Endodermal cell (in vitro differentiated cells): ENCODE data around the gene SEMA3A. TPM values are rescaled to one million over a fixed set of nuclear protein-coding genes. Genes with fewer than 3 reads are reported as not detected.

Source experiments
- DNase-seq: peaks from one replicate; pipeline ENCODE4 v3.0.0-alpha.2; 2017
- H3K27ac ChIP-seq: 2 replicates; pipeline ENCODE4 v1.5.1; 2013; ENCODE audit warnings: mild to moderate bottlenecking, low read depth, low read length, moderate library complexity
- H3K27me3 ChIP-seq: 2 replicates; pipeline ENCODE4 v1.6.1; 2013; ENCODE audit warnings: mild to moderate bottlenecking, low read length, moderate library complexity; ENCODE audit not compliant: insufficient read depth, control insufficient read depth, poor library complexity, severe bottlenecking
- H3K36me3 ChIP-seq: 2 replicates; pipeline ENCODE4 v1.7.0; 2013; ENCODE audit warnings: mild to moderate bottlenecking, low read length, moderate library complexity; ENCODE audit not compliant: control insufficient read depth, insufficient read depth
- H3K4me1 ChIP-seq: one replicate; pipeline ENCODE4 v1.7.0; 2013; ENCODE audit warnings: low read length; ENCODE audit not compliant: control insufficient read depth, insufficient read depth
- H3K4me3 ChIP-seq: 2 replicates; pipeline ENCODE4 v1.5.1; 2013; ENCODE audit warnings: mild to moderate bottlenecking, low read length, moderate library complexity
- H3K9ac ChIP-seq: 2 replicates; pipeline ENCODE4 v1.6.1; 2013; ENCODE audit warnings: mild to moderate bottlenecking, low read length, moderate library complexity; ENCODE audit not compliant: poor library complexity, severe bottlenecking; ENCODE audit errors: extremely low read depth
- H3K9me3 ChIP-seq: 2 replicates; pipeline ENCODE4 v1.6.1; 2013; ENCODE audit warnings: mild to moderate bottlenecking, low read length, moderate library complexity; ENCODE audit not compliant: control insufficient read depth
- H3K27ac Mint-ChIP-seq: 2 replicates; pipeline ENCODE4 v1.8.0; 2020; ENCODE audit warnings: mixed read lengths
- H3K27me3 Mint-ChIP-seq: 2 replicates; pipeline ENCODE4 v1.8.0; 2021; ENCODE audit warnings: mild to moderate bottlenecking, mixed read lengths; ENCODE audit not compliant: insufficient read depth
- H3K36me3 Mint-ChIP-seq: 2 replicates; pipeline ENCODE4 v1.8.0; 2020; ENCODE audit warnings: low read depth, mixed read lengths
- H3K4me1 Mint-ChIP-seq: 2 replicates; pipeline ENCODE4 v1.8.0; 2020; ENCODE audit warnings: mixed read lengths
- H3K4me3 Mint-ChIP-seq: 2 replicates; pipeline ENCODE4 v1.8.0; 2020; ENCODE audit warnings: mild to moderate bottlenecking, moderate library complexity, mixed read lengths
- H3K9me3 Mint-ChIP-seq: 2 replicates; pipeline ENCODE4 v1.8.0; 2020; ENCODE audit warnings: mild to moderate bottlenecking, mixed read lengths
- CTCF ChIP-seq: fragments of 200-600 bp; sonication (generic); conservative IDR thresholded peaks from 2 replicates; pipeline ENCODE4 v1.5.0; 2021; ENCODE audit warnings: antibody characterized with exemption, mild to moderate bottlenecking
- WGBS, 2 experiments: methylation state at CpG; one replicate each; pipeline versions ENCODE4 v1.1.5 to v1.1.7; 2013; ENCODE audit warnings: missing lambda C conversion rate in 2 of 2, mixed read lengths in 1 of 2; ENCODE audit not compliant: insufficient coverage in 1 of 2, insufficient read length in 1 of 2; 5-methylcytosine and 5-hydroxymethylcytosine counted together
- total RNA-seq, 2 donors: library from RNA; stranded (reverse); fragmentation: NEBNext Ultra II Directional in 1 of 2; extraction: Animal tissue kit (Norgen Biotek cat#: 25700) in 1 of 2; gene quantifications; 2 replicates in 1 of 2; 3 replicates in 1 of 2; pipeline ENCODE4 v1.2.1, GENCODE V29; 2021

Gene SEMA3A
- total RNA-seq, 2 donors from 2014 or later: 43.5 to 72.8 TPM

DNA sequence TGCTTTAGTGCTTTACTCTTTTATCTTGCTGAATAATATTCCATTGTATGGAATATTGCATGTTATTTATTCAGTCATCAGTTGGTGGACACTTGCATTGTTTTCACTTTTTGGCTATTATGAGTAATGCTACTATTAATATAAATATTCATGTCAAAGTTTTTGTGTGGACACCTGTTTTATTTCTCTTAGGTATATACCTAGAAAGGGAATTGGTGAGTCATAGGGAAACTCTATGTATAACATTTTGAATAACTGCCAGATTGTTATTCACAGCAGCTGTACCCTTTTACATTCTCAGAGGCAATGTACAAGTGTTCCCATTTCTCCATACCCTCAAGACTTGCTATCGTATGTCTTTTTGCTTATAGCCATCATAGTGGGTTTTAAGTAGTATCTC lies 268.7 kb downstream of the SEMA3A start:
- Histone ChIP-seq H3K4me1 (no peaks in the 10 kb centered on the region), H3K9ac (no peak overlapping the region), H3K4me3 (no peak overlapping the region), H3K27me3 (no peaks in the 10 kb centered on the region), H3K9me3 (no peaks in the 10 kb centered on the region), H3K36me3 (no peaks in the 10 kb centered on the region), H3K27ac (no peak overlapping the region)
- DNase-seq: no peak
- WGBS, 2 experiments: 0% methylated on average over 1 of the region's 1 CpG; no CpG with 5 or more reads in 1 of the 2 experiments
- no peak overlapping the region for H3K4me3 Mint-ChIP-seq
- no peak overlapping the region for H3K27ac Mint-ChIP-seq
- no peaks in the 10 kb centered on the region for H3K27me3 Mint-ChIP-seq
- no peak for TF ChIP-seq CTCF
- H3K36me3 Mint-ChIP-seq: no peaks in the 10 kb centered on the region
- no peaks in the 10 kb centered on the region for H3K9me3 Mint-ChIP-seq
- no peaks in the 10 kb centered on the region for H3K4me1 Mint-ChIP-seq

DNA sequence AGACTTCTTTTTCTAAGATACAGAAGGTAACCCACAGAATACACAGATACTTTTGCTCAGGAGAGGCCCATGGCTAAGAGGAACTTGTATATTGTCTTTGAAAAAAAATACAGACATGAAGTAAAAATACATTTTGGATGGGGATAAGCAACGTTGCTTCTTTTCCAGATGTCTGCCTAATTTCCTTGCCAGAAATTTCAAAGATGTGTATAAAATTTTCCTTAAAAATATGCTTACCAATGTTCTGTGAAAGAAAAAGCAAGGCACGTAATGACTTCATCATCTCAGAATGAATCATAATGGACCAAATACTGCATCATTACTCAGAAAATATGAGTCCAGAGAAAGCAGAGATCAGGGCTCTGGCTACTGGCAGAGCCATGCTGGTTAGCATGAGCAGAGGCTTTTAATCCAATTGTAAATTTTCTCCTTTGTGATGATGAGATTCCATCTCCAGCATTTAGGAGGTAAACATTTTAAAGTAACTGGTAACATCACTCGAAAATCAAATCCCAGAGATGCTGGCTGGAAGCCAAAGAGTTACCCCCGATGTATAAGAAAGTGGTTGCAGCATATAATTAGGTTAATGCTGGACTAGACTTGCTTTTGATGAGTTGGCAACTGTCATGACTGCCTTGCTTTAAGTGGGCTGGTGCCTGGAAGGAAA lies 272.5 kb downstream of the SEMA3A start:
- Histone ChIP-seq H3K27me3 (no peaks in the 10 kb centered on the region), H3K9ac (no peak overlapping the region), H3K27ac (no peak overlapping the region), H3K9me3 (peaks cover 5% of the 10 kb centered on the region), H3K36me3 (no peaks in the 10 kb centered on the region), H3K4me1 (no peaks in the 10 kb centered on the region), H3K4me3 (no peak overlapping the region)
- 86 to 89% methylated on average over 2 to 4 of the region's 4 CpGs for WGBS, 2 experiments
- Mint-ChIP-seq H3K4me3 (no peak overlapping the region), H3K9me3 (no peaks in the 10 kb centered on the region), H3K27ac (no peak overlapping the region), H3K27me3 (no peaks in the 10 kb centered on the region), H3K4me1 (no peaks in the 10 kb centered on the region), H3K36me3 (no peaks in the 10 kb centered on the region)
- no peak for DNase-seq
- no peak for TF ChIP-seq CTCF

DNA sequence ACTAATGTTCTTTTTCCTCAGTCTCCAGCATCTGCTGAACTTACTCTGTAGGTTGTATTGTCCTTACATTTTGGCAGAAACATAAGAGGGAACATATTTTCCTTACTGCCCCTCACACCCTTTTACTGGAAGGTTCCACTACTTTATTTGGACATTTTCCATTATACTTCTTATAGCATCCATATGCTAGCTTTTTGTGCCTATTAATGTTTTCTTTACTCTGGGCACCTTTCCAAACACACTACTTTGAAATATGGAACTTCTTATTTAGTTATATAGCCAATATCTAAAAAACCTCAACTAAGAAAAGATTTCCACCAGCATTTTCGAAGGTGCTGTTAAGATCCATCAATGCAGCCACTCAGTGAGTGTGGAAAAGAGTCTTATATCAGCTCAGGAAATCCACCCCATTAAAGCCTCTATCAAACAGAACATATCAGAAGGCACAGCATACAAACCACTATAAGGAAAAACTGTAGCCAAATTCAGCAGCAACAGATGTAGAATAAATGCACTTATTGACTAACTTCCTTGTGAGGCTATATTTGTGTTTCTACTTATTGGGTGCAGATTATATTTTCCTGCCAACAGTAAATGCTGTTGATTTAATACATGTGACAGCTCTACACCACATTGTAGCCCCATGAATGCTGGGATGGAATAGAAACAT lies 273.2 kb downstream of the SEMA3A start:
- Mint-ChIP-seq H3K4me1 (no peaks in the 10 kb centered on the region), H3K27ac (no peak overlapping the region), H3K27me3 (no peaks in the 10 kb centered on the region), H3K4me3 (no peak overlapping the region), H3K36me3 (no peaks in the 10 kb centered on the region), H3K9me3 (no peaks in the 10 kb centered on the region)
- no peak for DNase-seq
- TF ChIP-seq CTCF: no peak
- 87 to 100% methylated on average over 1 of the region's 1 CpG for WGBS, 2 experiments
- Histone ChIP-seq H3K4me3 (no peak overlapping the region), H3K27me3 (no peaks in the 10 kb centered on the region), H3K9ac (no peak overlapping the region), H3K36me3 (no peaks in the 10 kb centered on the region), H3K9me3 (peaks cover 5% of the 10 kb centered on the region), H3K27ac (no peak overlapping the region), H3K4me1 (no peaks in the 10 kb centered on the region)
